Temporal lobe (tissue), 1 donor: ENCODE results near the gene ELAVL4. TPM values are rescaled to one million over a fixed set of nuclear protein-coding genes. Genes with fewer than 3 reads are reported as not detected.

ENCODE experiments used
- total RNA-seq: library from RNA; depleted of rRNA; stranded (reverse); fragments of >200 nt; gene quantifications from one replicate; pipeline ENCODE4 v1.2.3, GENCODE V29; 2014

Gene ELAVL4
- total RNA-seq, 1 donor from 2014 or later, result 78.2 TPM

Other genes with a start within 250 kb of the ELAVL4 start
- gene AGBL4, start 85.0 kb upstream of the ELAVL4 start, total RNA-seq, result 3.0 TPM